H1 (cell line): ENCODE data around the gene SLC25A26. TPM values are rescaled to one million over a fixed set of nuclear protein-coding genes. Genes with fewer than 3 reads are reported as not detected.

ENCODE experiments used
- CHD2 ChIP-seq: IDR thresholded peaks from 2 replicates; pipeline ENCODE4 v1.6.1; 2012; ENCODE audit warnings: low read length, improper control_type of control experiment
- MAX ChIP-seq: IDR thresholded peaks from 2 replicates; pipeline ENCODE4 v1.6.1; 2012; ENCODE audit warnings: inconsistent platforms
- PHF8 ChIP-seq: fragments of 200-600 bp; sonication (generic); conservative IDR thresholded peaks from 2 replicates; pipeline ENCODE4 v1.7.1; 2012; ENCODE audit warnings: low read depth, mild to moderate bottlenecking, inconsistent platforms, low read length, moderate library complexity
- SP1 ChIP-seq: IDR thresholded peaks from 2 replicates; pipeline ENCODE4 v1.6.1; 2011; ENCODE audit warnings: low read depth, low read length
- TCF12 ChIP-seq: IDR thresholded peaks from 2 replicates; pipeline ENCODE4 v1.6.1; 2011; ENCODE audit warnings: low read depth, mild to moderate bottlenecking, low read length
- polyA plus RNA-seq, 7 experiments: library from polyadenylated mRNA; depleted of rRNA in 3 of 7; stranded (reverse) in 5 of 7; unstranded in 2 of 7; fragments of >200 nt in 5 of 7; fragments of 200-250 nt in 2 of 7; gene quantifications; 1 replicate in 5 of 7; 2 replicates in 1 of 7; 4 replicates in 1 of 7; pipeline versions ENCODE4 v1.2.1 to v1.2.3, GENCODE V29; 2011 to 2013; ENCODE audit warnings: missing spikeins in 2 of 7, mixed read lengths in 2 of 7
- total RNA-seq: library from RNA; stranded (reverse); fragmentation: NEBNext Ultra II Directional; extraction: Animal tissue kit (Norgen Biotek cat#: 25700); gene quantifications from 2 replicates; pipeline ENCODE4 v1.2.1, GENCODE V29; 2021

Gene SLC25A26
- total and polyA plus RNA-seq, 2 of the 8 experiments (the other 6 are each of a cell fraction or from before 2014, with no cell fraction given): 30.0 to 37.0 TPM

- TF ChIP-seq SP1 (no peak), CHD2 (no peak), MAX (no peak), TCF12 (no peak), PHF8 (no peak)
- TF ChIP-seq, all 59 proteins: peak for 0
Measured at GRCh38 chr3:66379565-66379964, 158.8 kb downstream of the SLC25A26 start (continued).
